Suppressor macrophage treated with lipopolysaccharide for 4 hours (primary cell): ENCODE data around the gene ATP5IF1.

Experiments used
- DNase-seq: peaks from one replicate; pipeline ENCODE4 v3.0.0-alpha.2; 2020

Gene ATP5IF1

DNA sequence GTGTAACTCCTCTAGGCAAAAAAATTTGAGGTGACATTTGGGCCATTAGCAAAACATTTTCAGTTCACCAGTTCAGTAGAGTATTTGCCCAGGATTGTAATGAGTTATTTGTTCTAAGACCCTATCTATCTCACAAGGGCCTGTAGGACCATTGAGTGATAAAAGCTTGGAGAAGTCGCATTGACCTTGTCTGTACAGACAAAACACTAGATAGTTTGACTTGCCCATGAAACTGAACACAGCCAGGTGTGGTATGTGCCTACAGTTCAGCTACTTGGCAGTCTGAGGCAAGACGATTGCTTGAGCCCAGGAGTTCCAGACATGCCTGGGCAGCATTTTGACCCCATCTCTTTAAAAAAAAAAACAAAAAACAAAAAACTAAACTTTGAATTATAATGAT, 3.1 kb downstream of the ATP5IF1 start:
- DNase-seq = no peak

DNA sequence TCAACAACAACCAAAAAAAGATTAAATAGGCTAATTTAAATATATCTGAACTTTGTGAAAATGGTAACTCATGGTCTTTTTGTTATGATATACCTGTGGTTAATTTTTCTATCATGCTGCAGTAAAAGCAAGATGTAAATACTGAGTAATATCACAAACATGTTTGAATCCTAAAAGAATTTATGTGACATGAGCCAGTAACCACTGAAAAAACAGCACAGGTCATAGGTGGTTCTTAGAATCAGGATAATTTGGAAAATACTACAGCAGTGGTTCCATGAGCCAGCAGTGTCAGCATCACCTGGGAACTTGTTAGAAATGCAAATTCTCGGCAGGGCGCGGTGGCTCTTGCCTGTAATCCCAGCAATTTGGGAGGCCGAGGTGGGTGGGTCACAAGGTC, 4.1 kb downstream of the ATP5IF1 start:
- DNase-seq = no peak

DNA sequence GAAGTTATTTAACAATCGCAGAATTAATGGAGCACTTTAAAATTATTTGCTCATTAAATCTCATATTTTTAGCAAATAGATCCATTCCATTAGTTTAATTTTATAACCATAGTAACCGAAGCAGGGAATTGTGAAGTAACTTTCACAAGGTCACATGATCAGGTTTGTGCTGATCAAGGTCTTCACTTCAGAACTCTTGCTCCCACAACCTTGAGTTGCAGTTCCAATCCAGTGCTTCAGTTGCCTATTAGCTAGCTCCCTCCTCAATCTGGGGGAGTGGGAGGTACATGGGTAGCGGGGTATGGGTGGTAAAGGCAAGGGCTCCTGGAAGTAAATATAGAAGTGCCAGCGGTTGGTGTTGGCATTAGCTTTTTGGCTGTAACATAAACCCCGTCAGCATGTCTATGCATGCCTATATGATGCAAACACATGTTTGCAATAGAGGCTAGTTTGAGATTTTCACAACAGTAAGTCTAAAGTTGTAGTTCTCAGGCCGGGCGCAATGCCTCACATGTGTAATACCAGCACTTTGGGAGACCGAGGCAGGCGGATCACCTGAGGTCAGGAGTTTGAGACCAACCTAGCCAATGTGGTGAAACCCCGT, 5.8 kb downstream of the ATP5IF1 start:
- no peak for DNase-seq

DNA sequence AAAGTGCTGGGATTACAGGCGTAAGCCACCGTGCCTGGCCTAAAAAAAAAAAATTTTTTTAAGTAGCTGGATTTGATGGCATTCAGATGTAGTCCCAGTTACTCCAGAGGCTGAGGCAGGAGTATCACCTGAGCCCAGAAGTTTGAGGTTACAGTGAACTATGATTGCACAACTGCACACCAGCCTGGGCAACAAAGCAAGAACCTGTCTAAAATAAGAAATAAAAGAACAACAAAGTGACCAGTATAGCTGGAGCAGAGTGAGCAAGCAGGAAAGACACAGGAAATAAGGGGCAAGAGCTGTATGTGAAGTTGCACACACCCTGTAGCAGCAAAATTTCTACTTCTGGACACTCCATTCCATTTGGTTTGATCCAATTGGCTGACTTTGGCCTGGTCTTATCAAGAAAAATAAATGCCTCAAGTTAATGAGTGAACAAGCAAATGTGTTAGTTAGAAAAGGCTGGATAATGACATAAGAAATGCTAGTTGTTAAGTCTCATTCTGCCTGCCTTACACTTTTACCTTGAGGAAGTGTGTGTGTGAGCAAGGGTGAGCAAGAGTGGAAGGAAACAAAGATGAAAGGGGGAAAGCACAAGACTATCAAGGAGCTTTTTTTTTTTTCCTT, 7.9 kb downstream of the ATP5IF1 start:
- DNase-seq = no peak

DNA sequence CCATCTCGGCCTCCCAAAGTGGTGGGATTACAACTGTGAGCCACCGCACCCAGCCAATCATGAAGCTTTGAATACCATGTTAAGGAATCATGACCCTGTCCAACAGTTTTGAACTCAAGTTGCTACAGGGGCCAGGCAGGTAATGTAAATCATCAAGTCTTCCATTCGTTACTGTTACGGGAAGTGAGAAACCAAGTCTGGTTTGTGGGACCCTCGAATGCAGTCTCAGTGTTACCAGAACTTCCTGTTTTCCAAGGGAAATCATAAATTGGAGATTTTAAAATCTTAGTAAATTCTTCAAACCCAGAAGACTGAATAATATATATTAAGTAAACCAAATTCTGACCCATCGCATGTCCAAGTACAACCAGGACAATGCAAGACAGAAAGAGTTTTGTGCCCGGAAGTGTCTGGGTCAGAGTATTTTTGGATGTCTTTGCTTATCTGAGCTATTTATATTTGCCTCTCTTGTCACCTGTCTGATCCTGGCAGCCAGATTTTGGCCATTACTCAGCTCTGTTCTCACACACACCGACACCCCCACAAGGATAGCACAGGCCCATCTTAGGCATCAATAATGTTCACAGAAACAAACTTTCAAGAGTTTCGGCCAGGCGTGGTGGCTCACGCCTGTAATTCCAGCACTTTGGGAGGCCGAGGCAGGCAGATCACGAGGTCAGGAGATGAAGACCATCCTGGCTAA, 8.8 kb downstream of the ATP5IF1 start:
- no peak for DNase-seq

DNA sequence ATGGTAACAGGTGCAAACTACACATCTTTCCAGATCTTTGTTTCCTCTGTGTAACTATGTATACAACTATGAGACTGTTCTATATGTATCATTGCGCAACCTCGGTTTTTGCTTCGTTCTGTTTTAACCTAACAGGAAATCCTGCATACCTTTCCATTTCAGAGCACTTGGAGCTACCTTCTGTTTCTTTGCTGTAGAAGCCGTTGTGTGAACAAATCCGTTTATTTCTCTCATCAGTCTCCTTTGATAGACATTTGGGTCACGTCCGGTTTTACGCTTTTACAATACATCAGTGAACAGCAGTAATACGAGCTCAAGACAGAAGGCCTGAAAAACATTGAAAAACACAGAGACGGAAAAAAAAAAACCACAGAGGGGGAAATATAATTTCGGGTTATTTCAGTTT, 10.5 kb downstream of the ATP5IF1 start:
- DNase-seq = peak; percentile 35

DNA sequence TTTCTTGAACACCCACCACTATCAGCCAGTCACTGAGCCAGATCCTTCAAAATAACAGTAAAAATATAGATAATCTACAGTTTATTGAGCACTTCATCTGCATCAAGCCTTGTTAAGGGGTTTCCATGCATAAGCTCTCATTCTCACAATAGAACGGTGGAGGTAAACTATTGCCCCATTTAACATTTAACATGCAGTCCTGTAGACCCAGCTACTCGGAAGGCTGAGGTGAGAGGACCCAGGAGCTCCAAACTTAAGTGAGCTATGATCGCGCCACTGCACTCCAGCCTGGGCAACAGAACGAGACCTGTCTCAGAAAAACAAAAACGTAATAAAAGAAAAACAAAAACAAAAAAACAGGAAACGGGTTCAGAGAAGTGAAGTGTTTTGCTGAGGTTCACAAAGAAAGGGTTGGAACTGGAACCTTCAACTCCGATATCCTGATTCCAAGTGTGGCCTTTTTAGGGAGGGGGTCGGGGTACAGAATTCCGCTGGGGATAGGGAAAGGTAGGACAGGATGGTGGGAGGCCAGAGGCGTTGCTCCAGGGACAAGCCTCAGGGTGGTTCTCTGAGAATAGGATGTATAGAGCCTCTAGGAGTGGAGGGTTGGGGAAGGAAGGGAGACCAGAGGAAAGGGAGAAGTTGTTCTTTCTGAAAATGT, 11.8 kb downstream of the ATP5IF1 start:
- no peak for DNase-seq

DNA sequence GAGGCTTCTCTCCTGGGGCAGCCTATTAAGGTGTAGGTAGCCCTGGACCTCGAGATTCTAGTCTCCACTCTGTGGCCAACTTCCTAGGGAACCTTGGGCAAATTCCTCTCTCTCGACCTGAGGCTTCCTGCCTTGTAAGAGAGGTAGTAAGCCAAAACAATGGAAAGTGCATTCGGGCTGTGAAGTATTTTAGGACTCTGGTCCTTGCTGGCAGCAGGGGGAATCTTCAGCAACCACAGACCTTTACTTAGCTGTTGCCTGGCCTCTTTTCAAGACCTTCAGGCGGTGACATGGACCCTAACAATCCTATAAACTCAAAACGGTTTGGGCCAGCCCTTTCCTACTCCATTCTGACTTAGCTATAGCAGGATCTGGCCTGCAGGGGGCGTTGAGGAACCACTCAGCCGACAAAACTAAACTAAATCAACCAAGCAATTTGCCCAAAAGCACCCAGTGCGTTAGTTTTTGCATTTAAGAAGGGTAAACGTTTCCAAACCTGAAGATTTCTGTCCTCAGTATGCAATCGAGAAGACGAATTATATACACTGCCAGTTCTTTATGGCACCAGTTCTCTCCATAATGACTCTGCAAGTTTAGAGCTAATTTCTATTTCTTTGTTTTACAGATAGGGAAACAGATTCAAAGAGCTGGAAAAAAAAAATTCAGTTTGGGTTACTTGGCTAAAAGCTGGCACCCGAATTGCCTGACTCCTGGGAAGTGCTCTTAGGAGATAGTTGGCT, 12.5 kb downstream of the ATP5IF1 start:
- peak; percentile 84 for DNase-seq

DNA sequence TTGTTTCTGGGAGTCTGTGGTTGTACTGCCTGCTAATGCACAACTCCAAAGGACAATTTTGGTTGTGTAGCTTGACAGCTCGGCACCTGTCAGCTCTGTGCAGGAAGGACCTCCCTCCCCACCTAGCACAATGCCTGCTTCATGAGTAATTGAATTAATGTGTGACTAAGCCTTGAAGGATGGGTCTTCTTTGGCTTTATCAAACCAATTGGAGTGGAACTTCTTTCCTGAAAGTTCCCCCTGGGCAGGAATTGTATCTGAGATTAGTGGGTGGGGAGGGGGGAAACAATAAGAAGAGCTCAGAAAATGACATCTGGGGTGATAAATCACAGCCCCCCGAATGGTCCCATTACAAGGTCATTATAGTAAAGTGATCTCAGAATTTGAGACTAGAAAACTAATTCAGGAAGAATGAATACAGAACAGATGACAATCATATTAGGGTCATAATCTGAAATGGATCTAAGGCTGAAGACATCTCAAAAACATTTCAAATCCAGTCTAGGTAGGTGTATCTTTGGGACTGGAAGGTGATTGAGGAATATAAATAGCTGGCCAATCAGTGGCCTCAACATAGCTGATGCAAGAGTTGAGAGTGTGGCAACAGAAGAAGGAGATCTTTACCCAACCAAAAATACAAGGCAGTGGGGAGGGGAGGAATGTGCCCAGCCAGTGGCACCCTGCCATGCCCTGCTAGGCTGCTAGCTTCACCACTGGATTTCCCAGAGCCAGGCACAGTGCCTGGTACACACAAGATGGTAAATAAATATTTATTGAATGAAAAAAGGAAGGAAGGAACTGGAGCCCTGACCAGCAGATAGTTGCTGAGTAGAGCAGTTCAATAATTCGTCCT, 13.3 kb downstream of the ATP5IF1 start:
- peak; percentile 35 for DNase-seq

DNA sequence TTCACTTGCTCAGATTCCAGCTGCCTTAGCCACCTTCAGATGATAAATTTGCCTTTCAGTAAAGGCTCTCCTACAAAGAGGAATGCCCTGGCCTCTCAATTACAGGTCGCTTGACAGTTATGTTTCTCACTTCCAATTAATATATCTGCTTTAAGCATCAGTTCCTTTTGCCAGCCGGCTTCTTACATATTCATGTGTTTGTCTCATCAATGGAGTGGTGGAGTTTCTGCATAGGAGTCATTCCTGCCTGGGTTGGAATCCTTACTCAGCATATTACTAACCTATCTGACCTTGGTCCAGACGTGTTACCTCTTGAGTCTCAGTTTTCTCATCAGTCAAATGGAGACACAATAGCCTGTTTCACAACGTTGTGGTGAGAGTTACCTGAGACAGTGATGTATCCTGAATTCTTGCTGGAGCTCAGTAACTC, 14.0 kb downstream of the ATP5IF1 start:
- DNase-seq = no peak

DNA sequence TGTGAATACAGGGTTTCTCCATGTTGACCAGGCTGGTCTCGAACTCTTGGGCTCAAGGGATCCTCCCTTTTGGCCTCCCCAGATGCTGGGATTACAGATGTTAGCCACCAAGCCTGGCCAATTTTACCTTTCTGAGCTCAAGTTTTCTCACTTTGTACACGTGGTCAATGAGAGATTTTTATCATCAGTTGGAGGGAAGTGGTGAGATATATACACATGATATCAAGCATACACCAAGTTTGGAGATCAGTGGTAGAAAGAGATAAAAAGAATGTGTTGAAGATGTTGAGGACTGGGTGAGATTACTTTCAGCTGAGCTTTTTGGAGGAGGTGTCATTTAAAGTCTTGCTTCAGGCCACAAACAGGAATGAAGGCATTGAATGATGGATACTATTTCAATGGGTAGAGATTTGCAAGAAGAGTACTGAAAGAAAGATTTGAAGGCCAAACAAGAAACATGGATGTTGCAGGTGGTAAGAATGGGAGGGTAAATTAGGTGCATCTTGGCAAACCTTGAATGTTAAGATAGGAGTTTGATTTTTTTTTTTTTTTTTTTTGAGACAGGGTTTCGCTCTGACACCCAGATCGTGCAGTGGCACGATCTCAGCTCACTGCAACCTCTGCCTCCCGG, 20.4 kb downstream of the ATP5IF1 start:
- DNase-seq = no peak

DNA sequence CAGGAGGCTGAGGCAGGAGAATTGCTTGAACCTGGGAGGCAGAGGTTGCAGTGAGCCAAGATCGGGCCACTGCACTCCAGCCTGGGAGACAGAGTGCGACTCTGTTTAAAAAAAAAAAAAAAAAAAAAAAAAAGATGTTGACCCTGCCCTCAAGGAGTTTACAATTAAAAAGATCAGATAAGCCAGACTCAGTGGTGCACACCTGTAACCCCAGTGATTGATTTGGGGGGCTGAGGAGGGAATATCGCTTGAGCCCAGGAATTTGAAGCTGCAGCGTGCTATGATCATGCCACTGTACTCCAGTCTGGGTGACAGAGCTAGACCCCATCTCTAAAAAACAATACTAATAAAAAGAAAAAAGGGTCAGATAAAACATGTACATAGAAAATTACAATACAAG, 21.8 kb downstream of the ATP5IF1 start:
- DNase-seq = no peak

DNA sequence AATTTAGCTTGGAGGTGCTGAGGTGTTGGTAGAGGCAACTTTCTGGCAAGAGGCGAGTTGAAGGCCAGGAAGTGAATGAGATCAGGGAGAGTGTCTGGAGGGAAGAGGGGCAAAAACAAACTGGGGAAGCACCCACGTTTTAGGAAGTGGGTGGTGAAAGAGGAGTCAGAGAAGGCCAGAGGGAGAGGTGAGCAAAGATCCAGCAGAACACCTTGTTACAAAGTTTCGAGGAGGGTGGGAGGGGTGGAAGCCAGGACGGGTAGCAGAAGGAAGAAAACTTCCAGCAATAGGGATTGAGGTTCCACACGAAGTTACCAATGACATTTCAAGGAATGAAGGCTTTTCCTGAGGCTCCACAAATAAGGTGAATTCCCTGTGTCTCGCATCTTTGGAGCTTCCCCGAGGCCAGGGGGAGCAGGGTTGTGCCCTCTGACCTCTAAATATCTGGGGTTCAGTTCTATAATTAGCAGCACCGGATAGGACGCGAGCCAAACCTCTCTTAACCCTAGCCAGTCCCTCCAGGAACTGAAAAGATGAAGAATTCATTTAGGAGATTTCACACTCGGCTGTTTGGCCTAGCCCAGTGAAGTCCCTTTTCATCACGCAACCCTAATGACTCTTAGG, 22.8 kb downstream of the ATP5IF1 start:
- peak; percentile 48 for DNase-seq

DNA sequence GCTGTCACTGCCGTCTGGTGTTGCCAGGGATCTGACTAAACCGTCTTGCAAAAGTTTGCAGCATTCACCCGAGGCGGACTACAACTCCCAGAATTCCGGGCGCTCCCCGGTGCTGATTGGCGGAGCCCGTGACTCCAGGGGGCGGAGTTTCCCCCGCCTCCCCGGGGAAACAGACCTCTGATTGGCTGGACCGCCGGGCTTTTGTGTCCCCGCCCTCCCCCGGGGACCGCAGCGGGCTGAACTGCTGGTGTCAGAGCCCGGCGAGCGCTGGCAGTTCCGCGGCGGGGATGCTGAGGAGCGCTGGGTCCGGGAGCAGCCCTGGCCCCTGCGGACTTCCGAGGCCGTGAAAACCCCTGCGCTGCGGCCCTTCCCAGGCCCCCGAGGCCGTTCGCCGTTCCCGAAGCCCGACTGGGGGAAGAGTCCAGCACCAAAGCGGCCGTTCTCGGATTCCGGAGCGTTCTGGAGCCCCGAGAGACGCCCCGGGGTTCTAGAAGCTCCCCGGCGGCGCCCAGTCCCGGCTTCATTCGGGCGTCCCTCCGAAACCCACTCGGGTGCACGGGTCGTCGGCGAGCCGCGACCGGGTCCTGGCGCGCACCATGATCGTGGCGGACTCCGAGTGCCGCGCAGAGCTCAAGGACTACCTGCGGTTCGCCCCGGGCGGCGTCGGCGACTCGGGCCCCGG, 23.5 kb downstream of the ATP5IF1 start, which contains the start of gene SESN2:
Gene SESN2 (plus strand): TSS at position 267 of the 682 bp plus-strand sequence. CDS start 330 bp downstream, at position 597.
- peak; percentile 100 for DNase-seq

DNA sequence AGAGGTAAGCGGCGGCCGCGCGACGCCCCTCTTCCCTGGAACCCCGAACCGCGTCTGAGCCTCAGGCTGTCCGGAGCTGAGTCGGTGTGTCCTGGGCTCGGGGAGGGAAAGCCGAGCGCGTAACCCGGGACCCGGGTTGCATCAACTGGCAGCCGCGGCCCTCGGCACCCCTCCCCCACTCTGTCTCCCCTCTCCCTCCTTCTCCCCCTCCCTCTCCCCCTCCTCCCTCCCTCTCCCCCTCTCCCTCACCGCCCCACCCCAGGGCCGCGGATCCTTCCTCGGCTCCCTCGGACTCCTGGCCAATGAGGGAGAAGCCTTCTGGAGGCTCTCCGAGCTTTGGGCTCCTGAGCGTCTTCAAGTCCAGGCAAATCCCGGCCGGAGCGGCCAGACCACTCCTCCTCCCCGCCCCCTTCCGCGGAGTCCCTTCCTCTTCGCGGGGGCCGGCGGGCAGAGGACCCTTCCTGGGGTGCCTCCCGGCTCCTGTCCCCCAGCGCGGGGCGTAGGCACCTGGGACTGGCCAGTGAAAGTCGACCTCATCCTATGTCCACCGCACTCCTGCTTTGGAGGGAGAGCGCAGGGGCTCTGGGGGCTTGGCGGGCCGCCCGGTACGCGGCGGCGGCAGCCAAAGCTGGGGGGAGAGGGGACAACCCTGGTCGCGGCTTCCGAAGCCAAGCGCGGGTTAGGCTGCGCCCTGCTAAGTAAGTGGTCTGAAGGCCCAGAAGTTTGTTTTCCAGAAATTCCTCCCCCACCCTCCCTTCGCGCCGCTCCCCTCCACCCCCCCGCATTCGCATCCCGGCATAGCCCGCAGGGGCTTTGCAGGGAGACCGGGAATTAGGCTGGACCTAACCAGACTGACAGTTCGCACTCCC, 24.2 kb downstream of the ATP5IF1 start:
- peak; percentile 60 for DNase-seq

DNA sequence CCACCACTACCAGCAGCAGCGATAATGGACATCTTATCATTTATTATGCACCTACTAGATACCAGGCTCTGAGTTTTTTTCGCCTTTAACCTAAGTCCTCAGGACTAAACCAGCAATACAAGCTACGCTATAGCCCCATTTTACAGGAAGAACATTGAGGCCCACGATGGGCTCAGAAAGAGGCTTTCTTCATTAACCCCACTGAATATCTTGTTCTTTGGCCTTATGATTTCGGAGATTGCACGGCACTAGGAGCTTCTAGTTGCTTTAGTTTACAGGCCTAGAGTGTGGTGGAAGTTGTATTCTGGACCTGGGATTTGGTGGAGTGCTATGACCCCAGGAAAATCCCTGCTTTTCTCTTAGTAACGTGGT, 24.9 kb downstream of the ATP5IF1 start:
- no peak for DNase-seq

DNA sequence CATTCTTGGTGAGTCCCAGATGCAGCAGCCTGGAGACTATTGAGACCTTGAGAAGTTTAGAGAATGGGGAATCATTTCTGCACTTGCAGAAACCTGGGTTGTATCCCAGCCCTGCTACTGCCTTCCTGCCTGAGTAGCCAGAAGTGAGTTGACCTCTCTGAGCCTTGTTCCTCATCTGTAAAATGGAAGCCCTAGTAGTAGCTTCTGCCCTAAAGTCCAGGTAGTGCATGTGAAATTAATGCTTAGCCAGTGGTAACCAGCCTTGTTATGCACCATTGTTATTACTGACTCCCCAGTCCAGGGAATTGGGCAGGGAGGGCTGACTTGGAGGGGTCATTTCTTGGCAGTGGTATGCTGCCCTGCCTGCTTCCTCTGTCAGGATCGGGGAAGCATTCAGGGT, 29.0 kb downstream of the ATP5IF1 start:
- DNase-seq = no peak

DNA sequence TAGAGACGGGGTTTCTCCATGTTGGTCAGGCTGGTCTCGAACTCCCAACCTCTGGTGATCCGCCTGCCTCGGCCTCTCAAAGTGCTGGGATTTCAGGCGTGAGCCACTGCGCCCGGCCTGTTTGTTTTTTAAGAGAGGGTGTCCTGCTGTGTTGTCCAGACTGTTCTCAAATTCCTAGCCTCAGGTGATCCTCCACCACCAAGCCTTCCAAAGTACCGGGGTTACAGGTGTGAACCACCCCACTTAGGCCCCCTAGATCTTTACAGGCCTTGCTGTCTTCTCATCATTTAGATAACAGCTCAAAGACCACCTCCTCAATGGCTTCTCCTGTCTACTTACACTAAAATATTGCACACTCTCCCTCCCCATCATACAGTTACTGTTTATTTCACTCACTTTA, 29.7 kb downstream of the ATP5IF1 start:
- DNase-seq = no peak

DNA sequence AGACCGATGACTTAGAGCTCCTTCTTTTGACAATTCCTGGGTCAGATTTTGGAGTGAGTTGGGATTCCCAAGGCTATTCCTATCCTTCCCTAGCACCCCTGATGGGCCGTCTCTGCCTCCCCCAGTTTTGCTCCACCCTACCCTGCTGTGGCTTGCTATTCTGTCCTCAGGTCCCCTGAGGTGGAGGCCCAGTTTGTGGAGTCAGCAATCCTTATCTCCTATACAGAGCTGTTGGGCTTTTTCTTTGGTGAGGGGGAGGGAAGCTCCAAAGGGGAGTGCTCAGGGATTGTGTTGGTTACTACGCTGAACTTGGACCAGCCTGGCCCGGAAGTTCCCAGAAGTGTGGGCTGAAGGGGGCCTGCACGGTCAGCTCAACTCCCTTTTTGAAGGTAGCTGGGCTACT, 31.0 kb downstream of the ATP5IF1 start:
- DNase-seq = no peak
